Measurements from ENCODE around the gene CNTNAP3B. TPM values are rescaled to one million over a fixed set of nuclear protein-coding genes. Genes with fewer than 3 reads are reported as not detected.

CNTNAP3B gene
- total RNA-seq, 2 donors from 2014 or later = 11.8 to 20.6 TPM

Other genes starting within 250 kb of the CNTNAP3B start
- not detected for gene SPATA31A6, start 54.2 kb upstream of the CNTNAP3B start, total RNA-seq